Measurements from ENCODE around the gene SH3BGRL3. TPM values are rescaled to one million over a fixed set of nuclear protein-coding genes. Genes with fewer than 3 reads are reported as not detected.

Gene SH3BGRL3
- polyA plus RNA-seq, 3 donors: 478 to 1,744 (median 1,706) TPM

- DNase-seq: peak; percentile 93
- H3K79me2 ChIP-seq (ENCODE audit: insufficient read depth, low read length): peaks cover 45% of the 10 kb centered on the region
- peak overlapping the region; percentile 92 for H3K9ac ChIP-seq (ENCODE audit: insufficient read depth, low read length, poor library complexity, severe bottlenecking)
- H3K4me3 Mint-ChIP-seq: peak overlapping the region; percentile 56 to 79
- no peaks in the 10 kb centered on the region for H3K27me3 ChIP-seq (ENCODE audit: control insufficient read depth in 2 of 2, insufficient read depth in 2 of 2, low read length in 2 of 2)
- peaks cover 0 to 8% (median 3%) of the 10 kb centered on the region in 3 donors for H3K27me3 Mint-ChIP-seq (ENCODE audit: low read depth in 3 of 3)
- no peaks in the 10 kb centered on the region for H3K9me3 ChIP-seq (replicated peaks in 1 of 2; ENCODE audit: control insufficient read depth in 1 of 2, insufficient read depth in 1 of 2, low read length in 2 of 2)
- peak overlapping the region; percentile 55 for H3K4me2 ChIP-seq (replicated peaks; ENCODE audit: extremely low read depth, low read length, poor library complexity, severe bottlenecking)
- peak overlapping the region; percentile 96 to 100 (median 100) for H3K27ac Mint-ChIP-seq
- peak overlapping the region in 1 of 3 experiments; percentile 52 for H3K4me3 ChIP-seq (replicated peaks in 1 of 3; ENCODE audit: low read depth in 2 of 3, low read length in 3 of 3)
- peak overlapping the region; percentile 99 to 100 for H3K27ac ChIP-seq (ENCODE audit: low read depth in 1 of 2, low read length in 2 of 2)
- peaks cover 90% of the 10 kb centered on the region for H3K4me1 Mint-ChIP-seq
- H3K36me3 ChIP-seq (replicated peaks in 1 of 2; ENCODE audit: control insufficient read depth in 1 of 2, insufficient read depth in 2 of 2, low read length in 2 of 2): peaks cover 16 to 25% of the 10 kb centered on the region in 2 donors
- no peaks in the 10 kb centered on the region for H3K9me3 Mint-ChIP-seq
- H2AFZ ChIP-seq (ENCODE audit: insufficient read depth, low read depth, low read length, poor library complexity, severe bottlenecking): no peak overlapping the region
- peaks cover 88 to 89% of the 10 kb centered on the region in 2 donors for H3K4me1 ChIP-seq (ENCODE audit: control insufficient read depth in 1 of 2, insufficient read depth in 2 of 2, low read length in 2 of 2)
- 19% methylated on average over 17 of the region's 21 CpGs for WGBS (ENCODE audit: insufficient coverage)
- peaks cover 2% of the 10 kb centered on the region for H4K20me1 ChIP-seq (ENCODE audit: insufficient read depth, low read length)
- intact Hi-C loops (cut with micrococcal nuclease): loop anchor here in 1 of 2 donors (1.0 to 2.0 kb wide), 2 partner anchors 15 to 18 kb away; no protein-coding TSS in a partner anchor
- peaks cover 36 to 61% of the 10 kb centered on the region in 2 donors for H3K36me3 Mint-ChIP-seq
- TF ChIP-seq, protein P1, sequence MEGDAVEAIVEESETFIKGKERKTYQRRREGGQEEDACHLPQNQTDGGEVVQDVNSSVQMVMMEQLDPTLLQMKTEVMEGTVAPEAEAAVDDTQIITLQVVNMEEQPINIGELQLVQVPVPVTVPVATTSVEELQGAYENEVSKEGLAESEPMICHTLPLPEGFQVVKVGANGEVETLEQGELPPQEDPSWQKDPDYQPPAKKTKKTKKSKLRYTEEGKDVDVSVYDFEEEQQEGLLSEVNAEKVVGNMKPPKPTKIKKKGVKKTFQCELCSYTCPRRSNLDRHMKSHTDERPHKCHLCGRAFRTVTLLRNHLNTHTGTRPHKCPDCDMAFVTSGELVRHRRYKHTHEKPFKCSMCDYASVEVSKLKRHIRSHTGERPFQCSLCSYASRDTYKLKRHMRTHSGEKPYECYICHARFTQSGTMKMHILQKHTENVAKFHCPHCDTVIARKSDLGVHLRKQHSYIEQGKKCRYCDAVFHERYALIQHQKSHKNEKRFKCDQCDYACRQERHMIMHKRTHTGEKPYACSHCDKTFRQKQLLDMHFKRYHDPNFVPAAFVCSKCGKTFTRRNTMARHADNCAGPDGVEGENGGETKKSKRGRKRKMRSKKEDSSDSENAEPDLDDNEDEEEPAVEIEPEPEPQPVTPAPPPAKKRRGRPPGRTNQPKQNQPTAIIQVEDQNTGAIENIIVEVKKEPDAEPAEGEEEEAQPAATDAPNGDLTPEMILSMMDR (IDR thresholded peaks at IDR 0.05): no peak
Measured at GRCh38 chr1:26289158-26290059, 9.5 kb downstream of the SH3BGRL3 start.

DNA sequence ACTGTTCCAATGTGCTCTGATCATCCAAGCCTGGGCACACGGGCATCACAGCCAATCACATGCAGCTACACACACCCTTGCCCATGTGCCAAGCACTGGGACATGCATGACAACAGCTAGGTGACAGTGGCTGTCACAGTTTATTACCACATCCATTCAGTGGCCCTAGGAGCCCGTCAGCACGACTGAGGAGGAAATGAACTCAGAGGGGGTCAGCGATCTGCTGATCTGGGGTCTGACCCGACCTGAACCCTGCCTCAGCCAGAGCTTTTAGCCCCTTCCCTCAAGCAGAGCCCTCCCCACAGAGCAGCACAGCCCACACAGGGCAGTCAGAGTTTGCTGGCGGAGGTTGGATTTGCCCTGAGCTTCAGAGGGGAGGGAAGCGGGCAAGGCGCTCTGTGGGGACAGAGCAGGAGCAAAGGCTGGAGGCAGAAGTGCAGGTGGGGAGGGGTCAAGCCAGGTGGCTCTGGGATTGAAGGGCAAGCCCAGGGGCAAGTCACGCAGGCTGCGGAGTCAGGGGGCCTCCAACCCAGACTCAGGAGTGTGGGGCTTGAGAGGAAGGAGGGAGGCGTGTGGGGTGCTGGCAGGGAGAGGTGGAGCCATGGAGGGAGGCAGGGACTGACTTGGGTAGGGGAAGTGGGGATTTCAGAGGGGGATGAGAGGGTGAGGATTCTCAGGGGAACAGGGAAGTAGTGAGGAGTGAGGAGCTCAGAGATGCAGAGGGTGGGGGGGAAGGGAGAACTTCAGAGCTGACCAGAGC lies 10.4 kb downstream of the SH3BGRL3 start:
- Histone ChIP-seq H3K4me1 (ENCODE audit: control insufficient read depth in 1 of 2, insufficient read depth in 2 of 2, low read length in 2 of 2) (peaks cover 79 to 80% of the 10 kb centered on the region in 2 donors), H3K36me3 (replicated peaks in 1 of 2; ENCODE audit: control insufficient read depth in 1 of 2, insufficient read depth in 2 of 2, low read length in 2 of 2) (peaks cover 22 to 33% of the 10 kb centered on the region in 2 donors), H3K4me3 (replicated peaks in 1 of 3; ENCODE audit: low read depth in 2 of 3, low read length in 3 of 3) (peak overlapping the region in 1 of 3 experiments; percentile 52), H3K9ac (ENCODE audit: insufficient read depth, low read length, poor library complexity, severe bottlenecking) (peak overlapping the region; percentile 92), H3K9me3 (replicated peaks in 1 of 2; ENCODE audit: control insufficient read depth in 1 of 2, insufficient read depth in 1 of 2, low read length in 2 of 2) (no peaks in the 10 kb centered on the region), H3K27ac (ENCODE audit: low read depth in 1 of 2, low read length in 2 of 2) (peak overlapping the region; percentile 99 to 100), H3K4me2 (replicated peaks; ENCODE audit: extremely low read depth, low read length, poor library complexity, severe bottlenecking) (peak overlapping the region; percentile 55), H3K27me3 (ENCODE audit: control insufficient read depth in 2 of 2, insufficient read depth in 2 of 2, low read length in 2 of 2) (no peaks in the 10 kb centered on the region), H2AFZ (ENCODE audit: insufficient read depth, low read depth, low read length, poor library complexity, severe bottlenecking) (no peak overlapping the region), H4K20me1 (ENCODE audit: insufficient read depth, low read length) (no peaks in the 10 kb centered on the region), H3K79me2 (ENCODE audit: insufficient read depth, low read length) (peaks cover 39% of the 10 kb centered on the region)
- peaks cover 0 to 8% (median 3%) of the 10 kb centered on the region in 3 donors for H3K27me3 Mint-ChIP-seq (ENCODE audit: low read depth in 3 of 3)
- TF ChIP-seq, protein P1 (IDR thresholded peaks at IDR 0.05): no peak
- peaks cover 35 to 61% of the 10 kb centered on the region in 2 donors for H3K36me3 Mint-ChIP-seq
- peak overlapping the region; percentile 96 to 100 (median 100) for H3K27ac Mint-ChIP-seq
- H3K9me3 Mint-ChIP-seq: no peaks in the 10 kb centered on the region
- 6% methylated on average over 10 of the region's 11 CpGs for WGBS (ENCODE audit: insufficient coverage)
- H3K4me1 Mint-ChIP-seq: peaks cover 85% of the 10 kb centered on the region
- H3K4me3 Mint-ChIP-seq: peak overlapping the region; percentile 56 to 79
- intact Hi-C loops (cut with micrococcal nuclease): loop anchor here in 1 of 2 donors (1.0 kb wide), 1 partner anchor 17 kb away; no protein-coding TSS in a partner anchor
- DNase-seq: peak; percentile 93 to 95 (median 94)
